H54 (cell line): ENCODE results near the gene DNAH10.

Source experiments
- DNase-seq: peaks from one replicate; pipeline ENCODE4 v3.0.0; 2011; ENCODE audit warnings: low spot score, mixed read lengths; ENCODE audit not compliant: insufficient read length
- FAIRE-seq: peaks from 3 replicates; lab custom pipeline; 2011; peaks lifted over from hg19 to GRCh38; lab: Jason Lieb, UNC
- POLR2A ChIP-seq: IDR thresholded peaks from 2 replicates; pipeline ENCODE4 v1.6.1; 2011; ENCODE audit warnings: low read depth, mild to moderate bottlenecking, low read length

DNAH10 gene

GRCh38 chr12:123895451-123895850 lies 133.3 kb downstream of the DNAH10 start:
- DNase-seq (no peak), FAIRE-seq (no peak)
- TF ChIP-seq POLR2A, result no peak

GRCh38 chr12:123896767-123897166 lies 134.7 kb downstream of the DNAH10 start:
- no peak for FAIRE-seq
- no peak for DNase-seq
- TF ChIP-seq POLR2A, result no peak

- DNase-seq (no peak), FAIRE-seq (no peak)
- no peak for TF ChIP-seq POLR2A
Observed at GRCh38 chr12:123897221-123897620, 135.1 kb downstream of the DNAH10 start.

GRCh38 chr12:123898673-123899072 lies 136.6 kb downstream of the DNAH10 start:
- FAIRE-seq, result no peak
- TF ChIP-seq POLR2A, result no peak
- no peak for DNase-seq

GRCh38 chr12:123899368-123899767 lies 137.3 kb downstream of the DNAH10 start:
- no peak for TF ChIP-seq POLR2A
- no peak for FAIRE-seq
- DNase-seq, result no peak

- DNase-seq (no peak), FAIRE-seq (no peak)
- no peak for TF ChIP-seq POLR2A
Observed at GRCh38 chr12:123900871-123901376, 138.8 kb downstream of the DNAH10 start.

GRCh38 chr12:123902821-123903220 lies 140.7 kb downstream of the DNAH10 start:
- FAIRE-seq, result no peak

GRCh38 chr12:123903301-123904065 lies 141.4 kb downstream of the DNAH10 start:
- no peak for FAIRE-seq
- no peak for TF ChIP-seq POLR2A
- DNase-seq, result no peak

More at GRCh38 chr12:123902821-123903220, 140.7 kb downstream of the DNAH10 start:
- TF ChIP-seq POLR2A, result no peak
- no peak for DNase-seq

- FAIRE-seq, result no peak
- peak; percentile 40 for DNase-seq
- no peak for TF ChIP-seq POLR2A
Observed at GRCh38 chr12:123905319-123905925, 143.3 kb downstream of the DNAH10 start.

GRCh38 chr12:123906711-123907420 lies 144.8 kb downstream of the DNAH10 start:
- no peak for DNase-seq

GRCh38 chr12:123907726-123908476 lies 145.8 kb downstream of the DNAH10 start:
- peak; percentile 61 for FAIRE-seq
- DNase-seq, result no peak

More at GRCh38 chr12:123906711-123907420, 144.8 kb downstream of the DNAH10 start:
- FAIRE-seq, result no peak
- TF ChIP-seq POLR2A, result no peak

GRCh38 chr12:123908884-123909725 lies 147.0 kb downstream of the DNAH10 start:
- no peak for DNase-seq
- TF ChIP-seq POLR2A, result no peak
- FAIRE-seq, result no peak

More at GRCh38 chr12:123907726-123908476, 145.8 kb downstream of the DNAH10 start:
- no peak for TF ChIP-seq POLR2A
